CD4-positive, CD25-positive, alpha-beta regulatory T cell (primary cell): Measurements from ENCODE around the gene SERPINI1. TPM values are rescaled to one million over a fixed set of nuclear protein-coding genes. Genes with fewer than 3 reads are reported as not detected.

ENCODE experiments used
- ATAC-seq, 2 donors: fragments of 150-1000 bp; cut with Tn5 transposase; one replicate each; pipeline ENCODE4 v1.10.0; 2021; ENCODE audit warnings: low read depth in 2 of 2, moderate number of reproducible peaks in 2 of 2, moderate library complexity in 1 of 2
- DNase-seq, 3 donors: peaks; one replicate each; pipeline versions ENCODE4 v3.0.0 to v3.0.0-alpha.2; 2012 to 2022; ENCODE audit warnings: mixed read lengths in 1 of 3
- H3K27ac ChIP-seq: one replicate; pipeline ENCODE4 v1.7.0; 2013; ENCODE audit warnings: mild to moderate bottlenecking, low read length; ENCODE audit not compliant: insufficient read depth, poor library complexity, severe bottlenecking
- H3K27me3 ChIP-seq: one replicate; pipeline ENCODE4 v1.7.0; 2013; ENCODE audit warnings: low read length; ENCODE audit not compliant: control insufficient read depth, insufficient read depth
- H3K36me3 ChIP-seq: one replicate; pipeline ENCODE4 v1.7.0; 2013; ENCODE audit warnings: mild to moderate bottlenecking, low read length, moderate library complexity; ENCODE audit not compliant: control insufficient read depth, insufficient read depth
- H3K4me1 ChIP-seq: 2 replicates; pipeline ENCODE4 v1.7.0; 2013; ENCODE audit warnings: mild to moderate bottlenecking, low read length; ENCODE audit not compliant: insufficient read depth, control insufficient read depth, poor library complexity, severe bottlenecking
- H3K4me3 ChIP-seq: one replicate; pipeline ENCODE4 v1.7.0; 2013; ENCODE audit warnings: low read depth, mild to moderate bottlenecking, low read length, moderate library complexity
- H3K9me3 ChIP-seq, 2 experiments: 1 replicate in 1 of 2; 2 replicates in 1 of 2; pipeline ENCODE4 v1.7.0; 2013; ENCODE audit warnings: low read length in 2 of 2, mild to moderate bottlenecking in 1 of 2, moderate library complexity in 1 of 2; ENCODE audit not compliant: control insufficient read depth in 2 of 2
- H3K27ac Mint-ChIP-seq, 3 donors: one replicate each; pipeline ENCODE4 v1.8.0; 2020 to 2022; ENCODE audit warnings: mild to moderate bottlenecking in 3 of 3, mixed read lengths in 3 of 3, moderate library complexity in 2 of 3
- H3K27me3 Mint-ChIP-seq: one replicate; pipeline ENCODE4 v1.8.0; 2022; ENCODE audit warnings: mild to moderate bottlenecking, mixed read lengths
- H3K36me3 Mint-ChIP-seq: one replicate; pipeline ENCODE4 v1.8.0; 2020; ENCODE audit warnings: mixed read lengths
- H3K4me1 Mint-ChIP-seq, 4 donors: one replicate each; pipeline ENCODE4 v1.8.0; 2020 to 2022; ENCODE audit warnings: mixed read lengths in 4 of 4, mild to moderate bottlenecking in 1 of 4
- H3K4me3 Mint-ChIP-seq, 4 donors: one replicate each; pipeline ENCODE4 v1.8.0; 2020 to 2022; ENCODE audit warnings: mild to moderate bottlenecking in 4 of 4, mixed read lengths in 4 of 4, moderate library complexity in 3 of 4
- H3K9me3 Mint-ChIP-seq, 7 donors: one replicate each; pipeline ENCODE4 v1.8.0; 2020 to 2022; ENCODE audit warnings: mixed read lengths in 7 of 7, mild to moderate bottlenecking in 3 of 7, moderate library complexity in 2 of 7
- polyA plus RNA-seq, 4 donors: library from polyadenylated mRNA; unstranded; fragments of 300-500 nt; fragmentation: Illumina TruSeq; gene quantifications; one replicate each; pipeline ENCODE4 v1.2.3, GENCODE V29; 2021
- total RNA-seq: library from RNA; stranded (reverse); gene quantifications from one replicate; pipeline ENCODE4 v1.2.3, GENCODE V29; 2022

SERPINI1 gene
- total and polyA plus RNA-seq, 5 donors from 2014 or later, result 2.4 to 17.8 (median 13.2) TPM

DNA sequence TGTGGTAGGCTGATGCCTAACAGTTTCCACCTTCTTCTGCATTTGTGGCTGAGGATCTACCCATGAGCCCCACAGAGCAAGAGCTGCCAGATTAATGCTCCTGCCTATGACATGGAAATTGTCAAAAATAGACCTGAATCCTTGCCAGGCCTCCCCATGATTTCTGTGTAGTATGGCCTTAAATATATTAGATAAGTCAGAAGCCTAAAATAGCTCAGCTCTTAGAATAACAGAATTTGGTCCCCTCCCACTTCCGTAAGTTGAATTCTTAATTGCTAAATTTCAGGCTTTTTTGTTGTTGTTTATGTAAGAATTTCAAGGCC lies 129.0 kb downstream of the SERPINI1 start:
- Mint-ChIP-seq H3K4me1 (no peaks in the 10 kb centered on the region), H3K9me3 (no peaks in the 10 kb centered on the region), H3K4me3 (no peak overlapping the region), H3K27ac (no peak overlapping the region), H3K36me3 (no peaks in the 10 kb centered on the region), H3K27me3 (no peaks in the 10 kb centered on the region)
- Histone ChIP-seq H3K4me3 (no peak overlapping the region), H3K36me3 (no peaks in the 10 kb centered on the region), H3K4me1 (no peaks in the 10 kb centered on the region), H3K9me3 (no peaks in the 10 kb centered on the region), H3K27me3 (peaks cover 2% of the 10 kb centered on the region), H3K27ac (no peak overlapping the region)
- DNase-seq, result no peak
- no peak for ATAC-seq

DNA sequence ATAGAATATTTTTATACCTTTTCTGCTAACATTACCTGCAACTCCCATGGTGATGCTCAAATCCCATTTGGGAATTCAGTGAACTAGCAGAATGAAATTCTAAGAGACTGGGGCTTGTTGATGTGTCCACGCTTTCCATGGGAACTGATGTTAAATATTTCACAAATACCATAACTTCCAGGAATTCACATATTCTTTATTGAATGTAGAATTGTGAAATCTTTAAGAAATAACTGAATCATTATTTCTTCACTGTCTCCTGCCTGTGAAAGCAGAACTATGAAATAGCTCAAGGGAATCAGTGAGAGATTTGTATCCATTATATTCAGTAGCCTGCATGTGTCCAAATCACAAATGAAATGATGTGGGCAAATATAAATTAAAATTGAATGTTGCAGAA lies 130.8 kb downstream of the SERPINI1 start:
- Mint-ChIP-seq H3K27me3 (peaks cover 6% of the 10 kb centered on the region), H3K4me3 (no peak overlapping the region), H3K36me3 (no peaks in the 10 kb centered on the region), H3K27ac (no peak overlapping the region), H3K9me3 (no peaks in the 10 kb centered on the region), H3K4me1 (no peaks in the 10 kb centered on the region)
- Histone ChIP-seq H3K4me1 (no peaks in the 10 kb centered on the region), H3K36me3 (no peaks in the 10 kb centered on the region), H3K9me3 (no peaks in the 10 kb centered on the region), H3K27ac (no peak overlapping the region), H3K4me3 (no peak overlapping the region), H3K27me3 (no peaks in the 10 kb centered on the region)
- no peak for ATAC-seq
- DNase-seq, result no peak

DNA sequence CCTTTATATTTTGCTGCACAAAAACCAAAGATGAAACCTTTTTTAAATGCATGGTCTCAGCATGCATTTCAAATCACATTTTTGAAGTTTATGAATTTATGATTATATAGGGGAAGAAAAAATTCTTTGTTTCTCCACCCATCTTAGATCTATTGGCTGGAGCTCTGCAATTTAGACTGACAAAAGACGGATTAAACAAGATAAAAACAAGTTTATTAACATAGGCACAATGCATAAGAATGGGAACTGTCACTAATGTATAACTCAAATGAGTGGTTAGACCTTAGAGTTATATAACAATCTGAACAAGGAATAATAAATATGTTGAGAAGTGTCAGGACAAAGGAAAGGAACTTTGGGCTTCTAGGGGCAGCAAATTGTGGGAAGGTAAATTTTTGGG lies 132.5 kb downstream of the SERPINI1 start:
- Histone ChIP-seq H3K27me3 (no peaks in the 10 kb centered on the region), H3K9me3 (no peaks in the 10 kb centered on the region), H3K4me1 (no peaks in the 10 kb centered on the region), H3K36me3 (no peaks in the 10 kb centered on the region), H3K27ac (no peak overlapping the region), H3K4me3 (no peak overlapping the region)
- H3K4me3 Mint-ChIP-seq, result no peak overlapping the region
- no peaks in the 10 kb centered on the region for H3K9me3 Mint-ChIP-seq
- H3K27me3 Mint-ChIP-seq, result peaks cover 6% of the 10 kb centered on the region
- no peaks in the 10 kb centered on the region for H3K4me1 Mint-ChIP-seq
- H3K36me3 Mint-ChIP-seq, result no peaks in the 10 kb centered on the region
- DNase-seq, result no peak
- no peak for ATAC-seq
- H3K27ac Mint-ChIP-seq, result peak overlapping the region in 1 of 3 donors; percentile 80

DNA sequence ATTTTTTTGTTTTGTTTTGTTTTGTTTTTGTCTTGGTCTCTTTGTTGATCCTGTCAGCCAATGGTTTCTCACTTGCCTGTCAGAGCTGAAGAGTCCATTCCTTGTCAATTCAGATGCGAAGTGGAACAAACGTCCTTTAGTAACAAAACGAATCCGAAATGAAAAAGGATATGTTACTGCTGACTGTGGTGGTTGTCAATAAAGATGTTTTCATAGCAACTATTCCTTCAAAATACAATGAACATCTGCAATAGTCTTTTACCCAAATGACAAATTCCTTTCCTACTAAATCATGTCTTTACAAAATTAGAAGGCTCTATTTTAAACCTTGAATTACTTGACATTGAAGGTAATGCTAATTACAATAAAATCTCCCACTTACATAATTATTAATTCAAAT lies 134.7 kb downstream of the SERPINI1 start:
- DNase-seq (no peak), ATAC-seq (no peak)
- Mint-ChIP-seq H3K27ac (no peak overlapping the region), H3K4me3 (no peak overlapping the region), H3K4me1 (no peaks in the 10 kb centered on the region), H3K36me3 (no peaks in the 10 kb centered on the region), H3K27me3 (peaks cover 6% of the 10 kb centered on the region), H3K9me3 (no peaks in the 10 kb centered on the region)
- H3K27me3 ChIP-seq, result no peaks in the 10 kb centered on the region
- no peaks in the 10 kb centered on the region for H3K9me3 ChIP-seq
- no peak overlapping the region for H3K27ac ChIP-seq
- no peaks in the 10 kb centered on the region for H3K4me1 ChIP-seq
- no peak overlapping the region for H3K4me3 ChIP-seq
- no peaks in the 10 kb centered on the region for H3K36me3 ChIP-seq

DNA sequence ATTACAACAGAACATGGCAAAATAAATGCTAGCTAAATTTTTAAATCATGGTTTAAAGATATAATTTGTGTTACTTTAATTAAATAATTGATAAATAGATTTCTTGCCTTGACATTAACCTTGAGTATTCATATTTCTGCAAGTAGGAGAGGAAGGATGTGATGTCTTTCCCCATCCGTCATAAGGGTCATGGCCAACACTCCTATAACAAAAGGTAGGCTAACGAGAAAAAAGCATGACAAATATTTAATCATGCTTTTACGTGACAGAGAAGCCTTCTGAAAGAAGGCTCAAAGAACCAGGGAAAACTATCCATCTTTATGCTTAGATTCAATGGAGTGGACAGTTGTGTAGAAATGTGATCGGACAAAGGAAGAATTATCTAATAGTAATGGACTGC lies 135.2 kb downstream of the SERPINI1 start:
- ATAC-seq, result no peak
- Mint-ChIP-seq H3K4me1 (no peaks in the 10 kb centered on the region), H3K9me3 (no peaks in the 10 kb centered on the region), H3K27ac (no peak overlapping the region), H3K36me3 (no peaks in the 10 kb centered on the region), H3K27me3 (peaks cover 6% of the 10 kb centered on the region), H3K4me3 (no peak overlapping the region)
- no peak overlapping the region for H3K27ac ChIP-seq
- DNase-seq, result no peak
- H3K4me3 ChIP-seq, result no peak overlapping the region
- H3K9me3 ChIP-seq, result no peaks in the 10 kb centered on the region
- H3K36me3 ChIP-seq, result no peaks in the 10 kb centered on the region
- H3K4me1 ChIP-seq, result no peaks in the 10 kb centered on the region
- peaks cover under 1% of the 10 kb centered on the region for H3K27me3 ChIP-seq

DNA sequence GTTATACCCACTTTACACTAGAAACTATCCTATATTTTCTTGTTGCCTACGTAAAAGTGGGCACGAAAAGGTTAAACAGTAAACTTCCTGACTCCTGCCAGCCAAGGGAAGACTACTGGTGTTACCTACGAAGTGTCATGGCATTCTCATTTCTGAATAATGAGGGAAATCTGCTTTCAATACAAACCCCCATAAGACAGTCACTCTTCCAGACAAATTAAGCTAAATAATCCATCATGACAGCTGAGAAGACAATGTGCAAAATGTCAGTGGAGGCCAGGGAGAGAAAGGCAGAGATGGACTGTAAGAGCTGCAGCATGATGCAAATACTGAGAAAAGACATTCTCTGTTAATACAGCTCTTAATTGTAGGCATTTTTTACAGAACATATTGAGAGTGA lies 136.5 kb downstream of the SERPINI1 start:
- ATAC-seq, result no peak
- H3K4me3 Mint-ChIP-seq, result no peak overlapping the region

DNA sequence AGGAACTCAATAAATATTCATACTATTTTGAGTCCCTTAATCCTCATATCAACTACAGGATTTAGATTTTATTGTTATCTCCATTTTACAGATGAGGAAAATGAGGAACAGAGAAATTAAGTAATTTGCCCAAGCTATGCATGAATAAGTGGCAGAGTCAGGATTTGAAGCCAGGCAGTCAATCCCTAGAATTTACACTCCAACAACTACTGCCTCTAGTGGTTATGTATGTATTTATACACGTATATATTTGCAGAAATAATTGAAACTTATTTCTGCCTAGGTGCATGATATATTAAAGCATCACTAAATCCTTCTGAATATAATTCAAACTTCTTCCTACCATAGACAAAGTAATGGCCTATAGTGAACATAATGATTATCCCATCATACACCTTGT lies 137.4 kb downstream of the SERPINI1 start:
- Mint-ChIP-seq H3K27ac (no peak overlapping the region), H3K9me3 (no peaks in the 10 kb centered on the region), H3K4me3 (no peak overlapping the region), H3K4me1 (no peaks in the 10 kb centered on the region), H3K27me3 (peaks cover 6% of the 10 kb centered on the region), H3K36me3 (no peaks in the 10 kb centered on the region)
- Histone ChIP-seq H3K36me3 (no peaks in the 10 kb centered on the region), H3K27ac (no peak overlapping the region), H3K9me3 (no peaks in the 10 kb centered on the region), H3K27me3 (peaks cover 2% of the 10 kb centered on the region), H3K4me3 (no peak overlapping the region), H3K4me1 (no peaks in the 10 kb centered on the region)
- DNase-seq (no peak), ATAC-seq (no peak)

More for the DNA sequence above, 136.5 kb downstream of the SERPINI1 start:
- Histone ChIP-seq H3K27ac (no peak overlapping the region), H3K9me3 (no peaks in the 10 kb centered on the region), H3K36me3 (no peaks in the 10 kb centered on the region), H3K4me3 (no peak overlapping the region), H3K27me3 (peaks cover 2% of the 10 kb centered on the region), H3K4me1 (no peaks in the 10 kb centered on the region)
- H3K36me3 Mint-ChIP-seq, result no peaks in the 10 kb centered on the region
- H3K27ac Mint-ChIP-seq, result no peak overlapping the region
- no peak for DNase-seq
- no peaks in the 10 kb centered on the region for H3K9me3 Mint-ChIP-seq
- no peaks in the 10 kb centered on the region for H3K4me1 Mint-ChIP-seq
- H3K27me3 Mint-ChIP-seq, result peaks cover 6% of the 10 kb centered on the region

DNA sequence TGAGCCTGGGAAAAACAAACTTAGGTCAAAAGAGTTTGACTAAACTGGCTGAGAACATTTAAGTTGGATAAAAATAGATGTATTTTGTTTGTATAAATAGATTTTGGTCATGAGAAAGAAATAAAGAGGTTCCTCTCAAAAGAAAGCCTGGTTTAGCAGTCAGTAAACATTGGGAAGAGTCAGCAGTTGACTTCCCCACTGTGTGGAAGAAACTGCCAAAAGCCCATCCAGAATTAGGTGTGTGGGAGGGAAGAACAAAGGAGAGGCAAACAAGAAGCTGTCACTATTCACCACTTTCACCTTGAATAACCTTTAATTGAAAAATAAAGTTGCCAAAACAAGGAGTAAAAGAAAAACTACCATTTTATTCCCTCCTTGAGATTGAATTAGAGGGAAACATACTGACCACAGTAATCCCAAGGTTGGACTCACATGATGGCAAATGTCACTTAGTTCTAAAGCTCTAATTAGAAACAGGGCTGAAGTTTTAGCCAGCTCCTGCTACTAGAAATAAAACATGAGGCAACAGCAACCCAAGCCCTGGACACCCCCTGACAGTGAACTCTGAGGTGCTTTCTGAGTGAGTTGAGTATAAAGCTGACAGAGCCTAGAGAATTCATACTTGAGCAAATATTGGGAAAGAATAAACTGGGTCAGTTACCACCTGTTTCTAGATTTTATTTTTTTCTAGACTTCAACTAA lies 139.3 kb downstream of the SERPINI1 start:
- Mint-ChIP-seq H3K4me3 (no peak overlapping the region), H3K4me1 (no peaks in the 10 kb centered on the region), H3K27ac (no peak overlapping the region), H3K36me3 (no peaks in the 10 kb centered on the region), H3K27me3 (peaks cover 6% of the 10 kb centered on the region), H3K9me3 (no peaks in the 10 kb centered on the region)
- Histone ChIP-seq H3K27ac (no peak overlapping the region), H3K9me3 (no peaks in the 10 kb centered on the region), H3K27me3 (peaks cover 2% of the 10 kb centered on the region), H3K4me1 (no peaks in the 10 kb centered on the region), H3K36me3 (no peaks in the 10 kb centered on the region), H3K4me3 (no peak overlapping the region)
- DNase-seq, result no peak
- no peak for ATAC-seq
